A549 (cell line): ENCODE data around the gene B3GALT6.

Experiments
- EHMT2 ChIP-seq: fragments of 200-600 bp; sonication (generic); IDR thresholded peaks from 2 replicates; pipeline ENCODE4 v1.6.1; 2016; ENCODE audit warnings: antibody characterized with exemption, low read depth, mild to moderate bottlenecking, moderate library complexity
- FOSL2 ChIP-seq, 2 experiments: fragments of 450-650 bp in 1 of 2; fragments of >200 bp in 1 of 2; sonication (Bioruptor Twin) in 1 of 2; formaldehyde crosslinking; IDR thresholded peaks; 2 replicates each; pipeline versions ENCODE4 v1.5.0 to v1.6.1; 2016 to 2020; ENCODE audit warnings: mild to moderate bottlenecking in 1 of 2, moderate library complexity in 1 of 2
- MAZ ChIP-seq: fragments of 150-350 bp; IDR thresholded peaks from 2 replicates; pipeline ENCODE4 v1.6.1; 2014; ENCODE audit warnings: antibody characterized with exemption, low read depth, low read length, borderline replicate concordance
- POLR2A ChIP-seq: IDR thresholded peaks from 2 replicates; pipeline ENCODE4 v1.6.1; 2012; ENCODE audit warnings: mild to moderate bottlenecking, low read length
- RAD21 ChIP-seq, 2 experiments: fragments of >200 bp in 1 of 2; sonication (Bioruptor Twin) in 1 of 2; formaldehyde crosslinking in 1 of 2; IDR thresholded peaks in 1 of 2; conservative IDR thresholded peaks in 1 of 2; 2 replicates in 1 of 2; 3 replicates in 1 of 2; pipeline ENCODE4 v1.6.1; 2012 to 2018; ENCODE audit warnings: inconsistent platforms in 1 of 2
- RCOR1 ChIP-seq: fragments of 150-350 bp; IDR thresholded peaks from 2 replicates; pipeline ENCODE4 v1.6.1; 2014; ENCODE audit warnings: antibody characterized with exemption, low read length, low read depth
- RNF2 ChIP-seq: fragments of 200-600 bp; sonication (generic); IDR thresholded peaks from 2 replicates; pipeline ENCODE4 v1.6.1; 2016; ENCODE audit warnings: low read depth, mild to moderate bottlenecking, antibody characterized with exemption, moderate library complexity, borderline replicate concordance
- SMC3 ChIP-seq: fragments of >200 bp; sonication (Bioruptor Twin); formaldehyde crosslinking; IDR thresholded peaks from 3 replicates; pipeline ENCODE4 v1.6.1; 2018; ENCODE audit warnings: inconsistent platforms
- ZSCAN20 ChIP-seq: fragments of 250-450 bp; sonication (Bioruptor Pico); IDR thresholded peaks from 2 replicates; pipeline ENCODE4 v1.8.0; 2022; ENCODE audit warnings: mild to moderate bottlenecking, moderate library complexity
- TF ChIP-seq, protein P1 (sequence below): fragments of >200 bp; sonication (Bioruptor Twin); formaldehyde crosslinking; IDR thresholded peaks from 3 replicates; pipeline ENCODE4 v1.5.1; 2016
- TF ChIP-seq, protein P2 (sequence below): fragments of 200-600 bp; sonication (generic); IDR thresholded peaks from 2 replicates; pipeline ENCODE4 v1.6.1; 2016; ENCODE audit warnings: antibody characterized with exemption, mild to moderate bottlenecking, moderate library complexity
- TF ChIP-seq, protein P3 (sequence below): fragments of 450-650 bp; IDR thresholded peaks from 2 replicates; pipeline ENCODE4 v1.6.1; 2014; ENCODE audit warnings: antibody characterized with exemption
- TF ChIP-seq, protein P4 (sequence below): fragments of 150-350 bp; IDR thresholded peaks from 2 replicates; pipeline ENCODE4 v1.6.1; 2014; ENCODE audit warnings: low read depth, mild to moderate bottlenecking, low read length
- TF ChIP-seq, protein P5 (sequence below): IDR thresholded peaks from 2 replicates; pipeline ENCODE4 v1.6.1; 2012

DNA sequence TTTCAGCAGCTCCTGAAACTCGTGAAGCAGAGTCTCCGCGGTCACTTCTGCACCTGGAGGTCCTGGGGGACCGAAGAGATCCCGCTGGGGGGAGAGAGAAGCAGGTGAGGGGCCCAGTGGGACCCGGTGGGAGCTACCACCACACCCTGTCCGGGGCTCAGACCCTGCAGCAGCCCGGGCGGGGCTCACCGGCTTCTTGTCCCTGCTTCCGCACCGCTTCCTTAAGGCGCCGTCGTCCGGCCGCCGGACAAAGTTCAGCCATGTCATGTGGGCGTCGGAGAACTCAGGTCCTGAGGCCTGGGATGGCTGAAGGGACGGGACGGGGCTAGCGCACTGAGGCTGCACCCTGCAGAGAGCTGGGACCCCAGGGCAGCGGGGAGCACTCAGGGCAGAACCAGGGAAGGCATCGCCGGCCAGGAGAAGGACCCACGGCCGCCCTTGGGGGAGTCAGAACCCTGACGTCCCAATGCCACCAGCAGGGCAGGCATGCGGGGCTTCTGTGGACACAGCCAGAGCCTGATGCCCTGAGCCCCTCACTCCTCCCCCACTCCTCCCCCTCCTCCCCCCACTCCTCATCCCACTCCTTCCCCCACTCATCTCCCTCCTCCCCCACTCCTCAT lies 12.3 kb downstream of the B3GALT6 start:
- TF ChIP-seq RAD21 (conservative IDR thresholded peaks at IDR 0.05 in 1 of 2, IDR thresholded peaks at IDR 0.05 in 1 of 2), result no peak
- TF ChIP-seq, protein P1, sequence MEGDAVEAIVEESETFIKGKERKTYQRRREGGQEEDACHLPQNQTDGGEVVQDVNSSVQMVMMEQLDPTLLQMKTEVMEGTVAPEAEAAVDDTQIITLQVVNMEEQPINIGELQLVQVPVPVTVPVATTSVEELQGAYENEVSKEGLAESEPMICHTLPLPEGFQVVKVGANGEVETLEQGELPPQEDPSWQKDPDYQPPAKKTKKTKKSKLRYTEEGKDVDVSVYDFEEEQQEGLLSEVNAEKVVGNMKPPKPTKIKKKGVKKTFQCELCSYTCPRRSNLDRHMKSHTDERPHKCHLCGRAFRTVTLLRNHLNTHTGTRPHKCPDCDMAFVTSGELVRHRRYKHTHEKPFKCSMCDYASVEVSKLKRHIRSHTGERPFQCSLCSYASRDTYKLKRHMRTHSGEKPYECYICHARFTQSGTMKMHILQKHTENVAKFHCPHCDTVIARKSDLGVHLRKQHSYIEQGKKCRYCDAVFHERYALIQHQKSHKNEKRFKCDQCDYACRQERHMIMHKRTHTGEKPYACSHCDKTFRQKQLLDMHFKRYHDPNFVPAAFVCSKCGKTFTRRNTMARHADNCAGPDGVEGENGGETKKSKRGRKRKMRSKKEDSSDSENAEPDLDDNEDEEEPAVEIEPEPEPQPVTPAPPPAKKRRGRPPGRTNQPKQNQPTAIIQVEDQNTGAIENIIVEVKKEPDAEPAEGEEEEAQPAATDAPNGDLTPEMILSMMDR, result no peak
- TF ChIP-seq, protein P2, sequence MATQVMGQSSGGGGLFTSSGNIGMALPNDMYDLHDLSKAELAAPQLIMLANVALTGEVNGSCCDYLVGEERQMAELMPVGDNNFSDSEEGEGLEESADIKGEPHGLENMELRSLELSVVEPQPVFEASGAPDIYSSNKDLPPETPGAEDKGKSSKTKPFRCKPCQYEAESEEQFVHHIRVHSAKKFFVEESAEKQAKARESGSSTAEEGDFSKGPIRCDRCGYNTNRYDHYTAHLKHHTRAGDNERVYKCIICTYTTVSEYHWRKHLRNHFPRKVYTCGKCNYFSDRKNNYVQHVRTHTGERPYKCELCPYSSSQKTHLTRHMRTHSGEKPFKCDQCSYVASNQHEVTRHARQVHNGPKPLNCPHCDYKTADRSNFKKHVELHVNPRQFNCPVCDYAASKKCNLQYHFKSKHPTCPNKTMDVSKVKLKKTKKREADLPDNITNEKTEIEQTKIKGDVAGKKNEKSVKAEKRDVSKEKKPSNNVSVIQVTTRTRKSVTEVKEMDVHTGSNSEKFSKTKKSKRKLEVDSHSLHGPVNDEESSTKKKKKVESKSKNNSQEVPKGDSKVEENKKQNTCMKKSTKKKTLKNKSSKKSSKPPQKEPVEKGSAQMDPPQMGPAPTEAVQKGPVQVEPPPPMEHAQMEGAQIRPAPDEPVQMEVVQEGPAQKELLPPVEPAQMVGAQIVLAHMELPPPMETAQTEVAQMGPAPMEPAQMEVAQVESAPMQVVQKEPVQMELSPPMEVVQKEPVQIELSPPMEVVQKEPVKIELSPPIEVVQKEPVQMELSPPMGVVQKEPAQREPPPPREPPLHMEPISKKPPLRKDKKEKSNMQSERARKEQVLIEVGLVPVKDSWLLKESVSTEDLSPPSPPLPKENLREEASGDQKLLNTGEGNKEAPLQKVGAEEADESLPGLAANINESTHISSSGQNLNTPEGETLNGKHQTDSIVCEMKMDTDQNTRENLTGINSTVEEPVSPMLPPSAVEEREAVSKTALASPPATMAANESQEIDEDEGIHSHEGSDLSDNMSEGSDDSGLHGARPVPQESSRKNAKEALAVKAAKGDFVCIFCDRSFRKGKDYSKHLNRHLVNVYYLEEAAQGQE, result no peak
- no peak for TF ChIP-seq SMC3
- no peak for TF ChIP-seq MAZ
- TF ChIP-seq FOSL2 (IDR thresholded peaks at IDR 0.05), result no peak
- TF ChIP-seq FOSL2 (CRISPR knock-in tag; IDR thresholded peaks at IDR 0.05), result no peak
- TF ChIP-seq, protein P3, sequence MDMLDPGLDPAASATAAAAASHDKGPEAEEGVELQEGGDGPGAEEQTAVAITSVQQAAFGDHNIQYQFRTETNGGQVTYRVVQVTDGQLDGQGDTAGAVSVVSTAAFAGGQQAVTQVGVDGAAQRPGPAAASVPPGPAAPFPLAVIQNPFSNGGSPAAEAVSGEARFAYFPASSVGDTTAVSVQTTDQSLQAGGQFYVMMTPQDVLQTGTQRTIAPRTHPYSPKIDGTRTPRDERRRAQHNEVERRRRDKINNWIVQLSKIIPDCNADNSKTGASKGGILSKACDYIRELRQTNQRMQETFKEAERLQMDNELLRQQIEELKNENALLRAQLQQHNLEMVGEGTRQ, result no peak
- TF ChIP-seq, protein P4, sequence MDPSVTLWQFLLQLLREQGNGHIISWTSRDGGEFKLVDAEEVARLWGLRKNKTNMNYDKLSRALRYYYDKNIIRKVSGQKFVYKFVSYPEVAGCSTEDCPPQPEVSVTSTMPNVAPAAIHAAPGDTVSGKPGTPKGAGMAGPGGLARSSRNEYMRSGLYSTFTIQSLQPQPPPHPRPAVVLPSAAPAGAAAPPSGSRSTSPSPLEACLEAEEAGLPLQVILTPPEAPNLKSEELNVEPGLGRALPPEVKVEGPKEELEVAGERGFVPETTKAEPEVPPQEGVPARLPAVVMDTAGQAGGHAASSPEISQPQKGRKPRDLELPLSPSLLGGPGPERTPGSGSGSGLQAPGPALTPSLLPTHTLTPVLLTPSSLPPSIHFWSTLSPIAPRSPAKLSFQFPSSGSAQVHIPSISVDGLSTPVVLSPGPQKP, result no peak
- no peak for TF ChIP-seq RCOR1
- no peak for TF ChIP-seq POLR2A
- no peak for TF ChIP-seq RNF2
- TF ChIP-seq EHMT2, result no peak
- TF ChIP-seq, protein P5, sequence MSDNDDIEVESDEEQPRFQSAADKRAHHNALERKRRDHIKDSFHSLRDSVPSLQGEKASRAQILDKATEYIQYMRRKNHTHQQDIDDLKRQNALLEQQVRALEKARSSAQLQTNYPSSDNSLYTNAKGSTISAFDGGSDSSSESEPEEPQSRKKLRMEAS, result no peak
- TF ChIP-seq ZSCAN20, result no peak
